Measurements from ENCODE around the gene SP4.

DNA sequence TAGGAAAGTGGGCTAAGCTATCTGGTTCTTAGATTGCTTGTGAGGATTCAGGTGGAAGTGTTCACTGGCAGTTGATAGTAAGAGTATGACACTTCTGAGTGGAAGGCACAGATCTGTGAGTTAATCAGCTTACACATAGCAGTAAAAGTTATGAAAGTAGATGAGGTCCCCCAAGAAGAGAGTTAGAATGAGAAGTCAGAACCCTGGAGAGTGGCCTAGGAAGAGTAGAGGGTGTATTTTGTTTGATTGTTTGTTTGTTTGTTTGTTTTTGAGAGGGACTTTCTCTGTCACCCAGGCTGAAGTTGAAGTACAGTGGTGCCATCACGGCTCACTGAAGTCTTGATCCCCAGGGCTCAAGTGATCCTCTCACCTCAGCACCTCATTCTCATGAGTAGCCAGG lies 44.1 kb downstream of the SP4 start:
- no peak for TF ChIP-seq POLR2A (IDR thresholded peaks at IDR 0.05)
- TF ChIP-seq, protein P1, sequence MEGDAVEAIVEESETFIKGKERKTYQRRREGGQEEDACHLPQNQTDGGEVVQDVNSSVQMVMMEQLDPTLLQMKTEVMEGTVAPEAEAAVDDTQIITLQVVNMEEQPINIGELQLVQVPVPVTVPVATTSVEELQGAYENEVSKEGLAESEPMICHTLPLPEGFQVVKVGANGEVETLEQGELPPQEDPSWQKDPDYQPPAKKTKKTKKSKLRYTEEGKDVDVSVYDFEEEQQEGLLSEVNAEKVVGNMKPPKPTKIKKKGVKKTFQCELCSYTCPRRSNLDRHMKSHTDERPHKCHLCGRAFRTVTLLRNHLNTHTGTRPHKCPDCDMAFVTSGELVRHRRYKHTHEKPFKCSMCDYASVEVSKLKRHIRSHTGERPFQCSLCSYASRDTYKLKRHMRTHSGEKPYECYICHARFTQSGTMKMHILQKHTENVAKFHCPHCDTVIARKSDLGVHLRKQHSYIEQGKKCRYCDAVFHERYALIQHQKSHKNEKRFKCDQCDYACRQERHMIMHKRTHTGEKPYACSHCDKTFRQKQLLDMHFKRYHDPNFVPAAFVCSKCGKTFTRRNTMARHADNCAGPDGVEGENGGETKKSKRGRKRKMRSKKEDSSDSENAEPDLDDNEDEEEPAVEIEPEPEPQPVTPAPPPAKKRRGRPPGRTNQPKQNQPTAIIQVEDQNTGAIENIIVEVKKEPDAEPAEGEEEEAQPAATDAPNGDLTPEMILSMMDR (IDR thresholded peaks at IDR 0.05), result no peak

All from prostate gland (tissue), 2 donors.